HepG2 (cell line): ENCODE measurements around the gene RTBDN. TPM values are rescaled to one million over a fixed set of nuclear protein-coding genes. Genes with fewer than 3 reads are reported as not detected.

Source experiments
- EED ChIP-seq: sonication (generic); formaldehyde crosslinking; IDR thresholded peaks from 2 replicates; pipeline ENCODE4 v1.5.0; 2020; ENCODE audit warnings: mild to moderate bottlenecking, missing genetic modification reagents
- GABPA ChIP-seq, 2 experiments: IDR thresholded peaks; 2 replicates each; pipeline ENCODE4 v1.6.1; 2011 to 2016; ENCODE audit warnings: low read depth in 2 of 2, low read length in 1 of 2, missing biosample characterization in 1 of 2, missing genetic modification characterization in 1 of 2
- HBP1 ChIP-seq: IDR thresholded peaks from 2 replicates; pipeline ENCODE4 v1.6.1; 2016; ENCODE audit warnings: low read depth, control low read depth
- HINFP ChIP-seq: sonication (generic); formaldehyde crosslinking; IDR thresholded peaks from 2 replicates; pipeline ENCODE4 v1.4.0; 2020; ENCODE audit warnings: low read depth, mild to moderate bottlenecking, missing genetic modification reagents
- HOXA3 ChIP-seq: sonication (generic); formaldehyde crosslinking; IDR thresholded peaks from 2 replicates; pipeline ENCODE4 v1.5.0; 2020; ENCODE audit warnings: missing genetic modification reagents
- NR3C1 ChIP-seq: sonication (generic); formaldehyde crosslinking; IDR thresholded peaks from 2 replicates; pipeline ENCODE4 v1.4.0; 2020; ENCODE audit warnings: missing genetic modification reagents
- PAXIP1 ChIP-seq: sonication (generic); formaldehyde crosslinking; conservative IDR thresholded peaks from 2 replicates; pipeline ENCODE4 v1.4.0; 2020; ENCODE audit warnings: mild to moderate bottlenecking, missing genetic modification reagents, moderate library complexity
- PRDM15 ChIP-seq: sonication (generic); formaldehyde crosslinking; IDR thresholded peaks from 2 replicates; pipeline ENCODE4 v1.4.0; 2020; ENCODE audit warnings: missing genetic modification reagents
- RFX1 ChIP-seq: fragments of 450-650 bp; IDR thresholded peaks from 2 replicates; pipeline ENCODE4 v1.6.1; 2017
- XRCC5 ChIP-seq: fragments of 200-400 bp; formaldehyde crosslinking; optimal IDR thresholded peaks from 2 replicates; pipeline ENCODE3; 2017; ENCODE audit warnings: mild to moderate bottlenecking, low read length
- ZNF160 ChIP-seq: sonication (generic); formaldehyde crosslinking; IDR thresholded peaks from 2 replicates; pipeline ENCODE4 v1.8.0; 2022; ENCODE audit warnings: mild to moderate bottlenecking, inconsistent platforms, missing genetic modification reagents
- ZNF362 ChIP-seq: sonication (generic); formaldehyde crosslinking; IDR thresholded peaks from 2 replicates; pipeline ENCODE4 v1.4.0; 2020; ENCODE audit warnings: missing genetic modification reagents, mild to moderate bottlenecking, borderline replicate concordance
- ZNF503 ChIP-seq: sonication (generic); formaldehyde crosslinking; IDR thresholded peaks from 2 replicates; pipeline ENCODE4 v1.4.0; 2020; ENCODE audit warnings: missing genetic modification reagents
- polyA plus RNA-seq, 8 experiments: library from polyadenylated mRNA; depleted of rRNA in 3 of 8; stranded (reverse) in 7 of 8; unstranded in 1 of 8; fragments of >200 nt; fragmentation: Illumina TruSeq in 4 of 8; extraction: Trizol in 4 of 8; gene quantifications; 2 replicates each; pipeline versions ENCODE4 v1.2.1 to v1.2.3, GENCODE V29; 2011 to 2016; ENCODE audit warnings: low read depth in 4 of 8, missing spikeins in 1 of 8, mixed read lengths in 1 of 8; ENCODE audit not compliant: insufficient read depth in 1 of 8
- total RNA-seq, 5 experiments: library from RNA; depleted of rRNA; stranded (reverse); fragments of >200 nt; fragmentation: Illumina TruSeq; extraction: Trizol; gene quantifications; 2 replicates each; pipeline ENCODE4 v1.2.3, GENCODE V29; 2016; ENCODE audit warnings: low read depth in 1 of 5

Gene RTBDN
- total and polyA plus RNA-seq, 2 of the 13 experiments (the other 11 are each of a cell fraction or from before 2014, with no cell fraction given) = 0.27 to 0.48 TPM

- TF ChIP-seq PAXIP1 (CRISPR knock-in tag) (peak; percentile 34), ZNF362 (CRISPR knock-in tag) (peak; percentile 39; the same call in 1 of the 2 replicates), NR3C1 (CRISPR knock-in tag) (no peak), GABPA (IDR thresholded peaks at IDR 0.05; ENCODE audit: low read depth, low read length) (no peak), GABPA (CRISPR knock-in tag; IDR thresholded peaks at IDR 0.05; ENCODE audit: low read depth) (peak; percentile 36; the same call in 1 of the 2 replicates), RFX1 (no peak), HINFP (CRISPR knock-in tag) (no peak), ZNF503 (CRISPR knock-in tag) (0 out of 2 replicates have a peak, but pooled peaks have one; percentile 30), XRCC5 (peak; percentile 15), EED (peak; percentile 75; the same call in 1 of the 2 replicates), HBP1 (CRISPR knock-in tag) (peak; percentile 79; the same call in 1 of the 2 replicates), HOXA3 (CRISPR knock-in tag) (peak; percentile 73), ZNF160 (CRISPR knock-in tag) (peak; percentile 12; the same call in 1 of the 2 replicates), PRDM15 (no peak)
Measured at GRCh38 chr19:12793290-12794195, 40.8 kb downstream of the RTBDN start (continued).
